SIG-M5 (cell line): ENCODE data around the gene PLXDC2.
A peak's percentile ranks its signal among the peaks of the same experiment; 100 is the strongest.
"Not testable (repeated sequence)": the region's sequence is repeated elsewhere in the genome, so short reads cannot be mapped to it uniquely, and the experiment has no call there.

Experiments
- DNase-seq: peaks from one replicate; lab custom pipeline; 2025; lab: John Stamatoyannopoulos, UW

Gene PLXDC2

GRCh38 chr10:19816411-19817230 lies at the start of gene PLXDC2:
PLXDC2 (plus strand) TSS chr10:19816432.
- DNase-seq = no peak

- no peak for DNase-seq
Measured at GRCh38 chr10:19767876-19768275, 48.4 kb upstream of the PLXDC2 start.

- not testable (repeated sequence) for DNase-seq
Measured at GRCh38 chr10:19769826-19770225, 46.4 kb upstream of the PLXDC2 start.

DNA sequence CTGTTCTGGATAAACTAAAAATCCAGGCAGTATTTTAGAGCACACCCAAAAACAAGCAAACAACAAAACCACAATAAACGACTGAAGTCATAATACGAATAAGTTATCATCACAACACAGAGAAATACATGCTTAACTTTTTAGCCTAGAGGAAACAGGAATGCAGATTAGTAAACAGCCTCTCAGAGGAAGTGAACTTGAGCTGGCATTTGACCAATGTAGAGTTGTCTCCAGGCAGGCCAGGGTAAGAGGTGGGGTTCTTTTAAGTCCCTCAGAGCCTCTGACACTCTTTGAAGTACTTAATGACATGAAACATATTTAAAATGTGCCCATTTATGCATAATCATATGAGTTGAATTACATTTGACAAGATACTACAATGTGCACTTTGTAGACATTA lies 43.3 kb upstream of the PLXDC2 start:
- DNase-seq = no peak

DNA sequence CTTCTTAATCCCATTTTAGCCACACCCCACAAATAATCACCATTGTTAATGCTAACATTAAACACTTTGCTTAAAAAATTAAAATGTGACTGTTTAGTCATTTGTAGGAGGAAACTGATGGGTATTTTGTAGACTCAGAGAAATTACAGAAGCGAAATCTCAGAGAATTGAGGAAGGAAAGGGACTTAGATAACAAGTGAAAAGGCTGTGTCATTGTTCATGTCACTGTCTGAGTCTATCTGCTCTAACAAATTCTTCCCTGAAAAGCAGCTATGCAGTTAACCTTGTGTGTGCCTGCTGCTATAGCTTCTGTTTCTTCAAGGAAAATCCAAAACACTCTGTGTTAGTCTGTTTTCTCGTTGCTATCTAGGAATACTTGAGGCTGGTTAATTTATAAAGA lies 40.9 kb upstream of the PLXDC2 start:
- no peak for DNase-seq

DNA sequence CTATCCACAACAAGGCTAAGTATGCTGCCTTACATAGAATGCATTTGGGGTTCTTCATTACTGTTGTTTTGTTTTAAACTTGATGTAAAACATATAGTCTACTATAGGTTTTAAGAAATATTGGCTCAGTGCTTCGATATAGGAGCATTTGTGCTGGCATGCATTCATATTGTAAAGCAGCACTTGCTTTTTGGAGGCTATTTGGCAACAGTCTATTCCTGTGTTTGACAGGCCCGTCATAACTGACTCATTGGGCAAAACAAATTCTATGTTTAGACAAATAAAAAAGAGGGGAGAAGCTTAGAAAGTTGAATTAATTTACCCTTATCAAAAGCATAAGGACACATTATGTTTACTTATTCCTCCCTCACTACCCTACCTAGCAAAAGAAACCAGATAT lies 38.4 kb upstream of the PLXDC2 start:
- DNase-seq = no peak

GRCh38 chr10:19778996-19779395 lies 37.2 kb upstream of the PLXDC2 start:
- no peak for DNase-seq

- no peak for DNase-seq
Measured at GRCh38 chr10:19782430-19783089, 33.7 kb upstream of the PLXDC2 start.

GRCh38 chr10:19783721-19784120 lies 32.5 kb upstream of the PLXDC2 start:
- no peak for DNase-seq

DNA sequence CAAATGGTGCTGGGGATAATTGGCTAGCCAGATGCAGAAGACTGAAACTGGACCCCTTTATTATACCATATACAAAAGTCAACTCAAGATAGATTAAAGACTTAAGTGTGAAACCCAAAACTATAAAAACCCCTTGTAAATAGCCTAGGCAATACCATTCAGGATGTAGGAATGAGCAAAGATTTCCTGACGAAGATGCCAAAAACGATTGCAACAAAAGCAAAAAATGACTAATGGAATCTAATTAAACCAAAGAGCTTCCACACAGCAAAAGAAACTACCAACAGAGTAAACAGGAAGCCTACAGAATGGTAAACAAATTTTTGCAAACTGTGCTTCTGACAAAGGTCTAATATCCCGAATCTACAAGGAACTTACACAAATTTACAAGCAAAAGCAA lies 30.9 kb upstream of the PLXDC2 start:
- no peak for DNase-seq

DNA sequence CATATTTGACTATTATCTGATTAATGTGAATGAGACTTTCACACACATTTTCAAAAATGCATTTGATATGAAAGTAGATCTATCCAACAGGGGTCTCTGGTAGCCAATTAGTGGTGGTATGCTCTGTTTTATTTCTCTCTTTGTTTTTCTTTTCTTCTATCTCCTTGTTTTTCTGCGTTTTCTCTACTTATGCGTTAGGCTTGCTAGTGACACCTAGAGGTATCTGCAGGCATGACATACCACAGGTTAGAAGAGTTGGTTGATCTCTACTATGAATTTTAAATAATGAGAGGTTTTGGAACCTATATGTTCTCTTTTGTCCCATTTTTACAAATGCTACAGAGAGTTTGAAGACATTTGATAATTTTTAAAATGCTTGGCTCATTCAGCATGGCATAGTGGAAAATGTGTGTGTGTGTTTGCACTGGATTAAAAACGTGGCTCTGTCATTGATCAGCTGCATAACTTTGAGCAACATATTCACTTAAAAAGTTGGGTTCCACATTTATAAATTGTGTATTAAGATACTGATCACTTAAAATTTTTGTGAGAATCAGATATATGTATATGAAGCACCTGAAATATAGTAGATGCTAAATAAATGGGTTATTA lies 28.1 kb upstream of the PLXDC2 start:
- peak; percentile 8 for DNase-seq

- no peak for DNase-seq
Measured at GRCh38 chr10:19788902-19789301, 27.3 kb upstream of the PLXDC2 start.

DNA sequence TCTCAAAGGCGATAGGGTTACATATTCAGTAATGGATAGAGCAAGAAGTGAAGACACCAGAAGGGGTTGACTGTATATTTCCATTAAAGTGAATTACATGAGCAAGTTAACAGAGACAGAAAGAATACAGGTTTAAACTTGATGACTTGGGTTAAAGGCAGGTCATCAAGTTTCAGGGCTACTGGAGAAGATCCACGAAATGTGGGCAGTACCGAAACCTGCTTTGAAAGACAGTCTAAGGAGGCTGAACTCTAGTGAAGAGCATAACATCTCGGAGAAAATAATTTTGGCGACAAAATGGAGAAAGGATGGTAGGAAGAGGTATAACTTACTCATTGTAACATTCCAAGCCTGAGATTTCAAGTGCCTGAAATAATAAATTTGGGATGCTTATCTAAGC lies 26.6 kb upstream of the PLXDC2 start:
- no peak for DNase-seq

DNA sequence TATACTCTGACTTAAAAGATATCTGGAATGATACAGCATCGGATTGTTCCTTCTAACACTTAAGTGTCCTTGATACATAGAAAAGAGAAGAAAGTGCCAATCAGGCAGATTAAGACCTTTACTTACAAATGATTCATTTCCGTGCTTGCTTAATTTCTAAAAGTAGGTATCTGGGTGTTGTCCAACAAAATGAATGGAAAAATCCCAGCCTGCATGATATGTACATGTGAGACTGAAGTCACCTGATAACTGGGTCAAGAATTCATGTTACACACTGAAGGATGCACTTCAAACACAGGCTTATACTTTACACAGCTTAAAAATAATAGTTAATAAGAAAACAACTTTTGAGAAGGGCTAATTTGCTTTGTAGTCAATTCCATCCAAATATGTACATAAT lies 25.2 kb upstream of the PLXDC2 start:
- DNase-seq = no peak

DNA sequence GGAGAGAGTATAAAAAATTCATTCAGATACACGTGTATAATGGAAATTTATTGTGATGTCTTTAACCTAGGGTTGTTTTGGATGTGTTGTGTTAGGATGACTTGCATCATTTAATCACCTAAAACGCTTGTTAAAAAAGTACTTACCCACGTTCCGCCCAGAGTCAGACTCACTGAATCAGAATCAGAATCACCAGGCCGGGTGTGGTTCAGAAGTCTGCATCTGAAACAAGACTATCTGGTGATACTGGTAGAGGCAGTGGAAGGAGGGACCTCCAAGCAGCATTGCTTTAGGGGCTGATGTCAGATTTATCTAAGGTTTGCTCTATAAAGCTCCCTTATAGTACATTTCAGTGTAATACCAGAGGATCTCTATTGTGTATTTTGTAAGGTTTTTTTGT lies 20.5 kb upstream of the PLXDC2 start:
- no peak for DNase-seq

DNA sequence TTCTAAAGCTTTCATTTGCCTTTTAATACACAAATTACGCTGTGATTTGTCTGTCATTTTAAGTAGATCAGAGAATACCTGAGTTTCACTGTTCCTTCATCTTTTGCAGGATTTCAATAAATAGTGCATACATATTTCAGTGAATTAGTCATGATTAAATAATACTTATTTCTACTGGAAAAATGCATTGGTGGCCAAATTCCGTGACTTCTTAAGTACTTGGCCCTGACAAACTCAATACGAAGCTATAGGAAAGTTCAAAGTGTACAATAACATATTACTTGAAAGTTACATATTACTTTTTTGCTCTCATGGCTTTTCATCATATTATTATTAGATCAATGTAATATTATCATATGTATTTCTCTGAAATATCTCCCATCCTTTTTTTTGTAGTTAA lies 16.1 kb upstream of the PLXDC2 start:
- no peak for DNase-seq

DNA sequence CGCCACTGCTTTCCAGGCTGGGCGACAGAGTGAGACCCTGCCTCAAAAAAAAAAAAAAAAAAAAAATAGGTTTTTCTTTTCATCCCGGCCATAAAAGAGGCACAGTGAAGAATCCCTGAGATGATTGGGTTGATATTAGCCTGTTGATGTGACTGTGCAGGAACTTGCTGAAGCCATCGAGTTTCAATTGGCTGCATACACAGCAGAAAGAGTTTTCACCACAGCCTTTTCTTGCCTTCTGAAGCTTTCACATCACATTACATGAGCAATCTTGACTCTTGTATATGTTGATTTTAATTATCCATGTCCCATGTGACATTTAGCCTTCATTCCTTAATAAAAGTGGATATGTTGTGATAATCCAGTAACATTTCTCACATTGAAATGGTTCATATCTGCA lies 14.9 kb upstream of the PLXDC2 start:
- no peak for DNase-seq

GRCh38 chr10:19803676-19804075 lies 12.6 kb upstream of the PLXDC2 start:
- no peak for DNase-seq

DNA sequence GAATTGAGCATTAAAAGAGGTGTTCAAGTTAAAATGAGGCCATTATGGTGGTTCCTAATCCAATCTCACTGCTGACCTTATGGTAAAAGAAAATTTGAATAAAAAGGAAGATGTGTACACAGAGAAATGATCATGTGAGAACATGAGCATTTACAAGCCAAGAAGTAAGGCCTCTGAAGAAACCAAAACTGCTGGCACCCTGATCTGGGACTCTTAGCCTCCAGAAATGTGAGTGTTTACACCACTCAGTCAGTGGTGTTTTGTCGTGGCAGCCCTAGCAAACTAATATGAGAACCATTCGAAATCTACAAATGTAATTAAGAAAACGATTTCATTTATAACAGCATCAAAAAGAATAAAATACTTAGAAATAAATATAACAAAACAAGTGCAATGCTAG lies 6.8 kb upstream of the PLXDC2 start:
- DNase-seq = no peak

- DNase-seq = no peak
Measured at GRCh38 chr10:19811540-19811939, 4.7 kb upstream of the PLXDC2 start.

GRCh38 chr10:19812976-19813375 lies 3.3 kb upstream of the PLXDC2 start:
- no peak for DNase-seq

DNA sequence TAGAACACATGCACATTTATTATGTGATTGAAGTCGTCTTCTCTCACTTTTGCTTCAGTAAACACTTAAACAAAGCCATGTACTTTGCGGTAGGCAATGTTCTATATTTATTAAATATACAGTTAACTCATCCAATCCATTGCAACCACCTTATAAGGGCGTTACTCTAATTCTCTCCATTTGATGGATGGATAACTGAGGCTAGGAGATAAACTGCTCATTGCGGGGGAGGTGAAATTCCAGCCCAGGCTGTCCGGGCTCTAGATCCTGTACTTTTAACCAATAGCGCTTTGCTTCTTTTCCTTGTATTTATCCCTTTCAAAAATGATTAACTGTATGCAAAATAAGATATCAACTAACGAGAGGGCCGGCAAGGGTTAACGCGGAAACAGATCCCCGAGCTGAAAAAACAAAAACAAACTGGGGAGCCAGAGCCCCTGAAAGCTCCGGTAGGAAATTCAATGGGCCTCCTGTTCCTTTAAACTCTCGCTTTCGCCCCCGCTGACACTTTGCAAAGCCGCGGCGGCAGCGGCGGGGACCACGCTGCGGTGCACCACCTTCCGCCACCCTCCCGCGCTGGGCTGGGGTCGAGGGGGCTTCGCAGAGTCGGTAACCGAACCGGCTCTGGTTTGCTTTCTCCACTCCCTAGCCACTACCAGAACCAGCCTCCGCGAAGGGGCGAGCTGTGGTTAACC lies 1.0 kb upstream of the PLXDC2 start:
- DNase-seq = no peak
